Measurements from ENCODE around the gene CCDC97.
"Not testable (repeated sequence)": the region's sequence is repeated elsewhere in the genome, so short reads cannot be mapped to it uniquely, and the experiment has no call there.

The CCDC97 gene

DNA sequence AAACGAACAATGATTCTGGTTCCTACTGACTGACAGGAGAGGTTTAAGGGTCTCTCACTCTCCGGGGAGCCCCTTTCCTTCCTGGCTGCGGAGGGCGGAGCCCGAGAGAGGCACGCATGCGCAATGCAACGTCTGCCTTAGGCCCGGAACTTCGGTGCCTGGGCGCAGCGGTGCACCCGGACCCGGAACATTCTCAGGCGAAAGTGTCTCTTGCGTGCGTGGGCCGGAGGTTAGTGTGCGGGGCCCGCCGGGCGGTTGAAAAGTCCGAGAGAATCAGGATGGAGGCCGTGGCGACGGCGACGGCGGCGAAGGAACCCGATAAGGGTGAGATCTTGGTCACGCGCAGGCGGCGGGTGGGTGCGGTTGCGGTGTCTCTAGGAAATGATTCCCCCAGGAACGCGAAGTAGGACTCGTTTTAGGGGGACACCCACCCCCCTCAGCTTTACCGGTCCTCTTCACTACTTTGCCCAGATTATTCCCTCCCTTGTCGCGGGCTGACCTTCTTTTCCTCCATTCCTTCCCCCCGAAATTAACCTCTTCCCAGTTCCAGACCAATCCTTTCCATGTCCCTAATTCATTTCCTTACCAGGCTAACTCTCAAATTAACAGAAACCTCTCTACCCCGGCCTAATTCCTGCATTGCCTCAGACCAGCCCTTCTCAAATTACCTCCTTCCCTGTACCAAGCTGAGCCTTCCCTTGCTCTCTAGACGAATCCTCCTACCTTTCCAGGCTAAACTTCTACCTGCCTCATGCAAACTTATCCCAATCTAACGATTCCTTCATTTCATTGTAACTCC is at the start of gene CCDC97:
Gene CCDC97 (plus strand): TSS at position 140 of the 799 bp plus-strand sequence. CDS start 139 bp downstream, at position 279.
- peak; percentile 93 for DNase-seq

DNA sequence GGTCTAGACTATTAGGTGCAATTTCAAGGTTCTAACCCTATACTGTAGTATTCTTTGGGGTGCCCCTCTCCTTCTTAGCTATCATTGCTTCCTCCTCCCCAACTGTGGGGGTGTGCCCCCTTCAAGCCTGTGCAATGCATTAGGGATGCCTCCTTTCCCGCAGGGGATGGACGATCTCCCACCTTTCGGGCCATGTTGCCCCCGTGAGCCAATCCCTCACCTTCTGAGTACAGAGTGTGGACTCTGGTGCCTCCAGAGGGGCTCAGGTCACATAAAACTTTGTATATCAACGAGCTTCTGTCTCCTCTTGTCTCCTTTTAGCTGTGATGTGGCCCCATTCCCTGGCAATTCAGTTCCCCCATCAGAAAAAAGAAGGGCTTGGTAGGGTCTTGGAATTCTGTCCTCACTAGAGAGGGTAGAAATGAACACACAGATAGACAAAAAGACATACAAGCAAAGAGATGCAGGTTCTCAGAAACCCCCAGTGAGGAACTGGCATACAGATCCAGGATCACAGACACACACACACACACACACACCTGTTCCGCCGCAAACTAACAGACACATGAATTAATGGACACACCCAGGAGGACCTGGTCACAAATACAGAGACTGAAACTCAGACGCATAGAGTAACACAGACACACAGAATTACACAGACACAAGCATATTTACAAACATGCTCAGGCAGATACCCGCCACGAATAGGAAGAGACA is 48.3 kb upstream of the CCDC97 start:
- DNase-seq: no peak

DNA sequence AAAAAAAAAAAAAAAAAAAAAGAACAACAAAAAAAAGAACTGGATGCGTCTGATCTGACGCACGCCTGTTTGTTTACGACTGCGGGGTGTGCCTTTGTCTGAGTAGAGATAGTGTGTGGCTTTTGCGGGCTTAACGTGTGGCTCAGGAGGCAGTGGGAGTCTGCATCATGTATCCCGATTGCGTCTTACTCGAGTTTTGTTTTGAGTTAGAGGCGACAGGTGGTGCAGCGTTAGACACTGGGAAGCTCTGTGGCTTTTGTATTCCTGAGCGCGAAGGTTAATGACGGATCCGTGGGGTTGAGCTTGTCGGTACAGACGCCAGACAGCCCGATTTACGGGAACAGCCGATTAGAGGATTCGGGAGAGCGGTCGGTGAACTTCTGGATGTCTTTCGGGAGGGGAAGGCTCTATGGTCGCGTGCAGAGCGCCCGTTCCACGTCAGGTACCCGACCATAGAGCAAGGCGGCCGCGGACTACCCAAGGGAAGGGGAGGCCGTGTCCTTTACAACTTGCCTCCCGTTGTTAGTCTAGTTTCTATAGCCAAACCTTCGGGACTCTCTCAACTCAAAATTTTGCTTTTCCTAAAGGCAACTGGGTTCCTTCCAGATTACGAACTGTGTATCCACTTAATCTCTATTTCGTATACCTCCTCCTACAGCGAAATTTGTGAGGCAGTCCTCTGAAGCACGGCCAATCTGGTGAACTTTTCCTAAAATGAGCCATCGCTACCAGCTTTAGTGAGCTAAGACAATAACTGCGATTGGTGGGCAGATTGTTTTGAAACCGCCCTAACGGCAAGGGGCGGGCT is 46.7 kb upstream of the CCDC97 start:
- peak; percentile 75 for DNase-seq

DNA sequence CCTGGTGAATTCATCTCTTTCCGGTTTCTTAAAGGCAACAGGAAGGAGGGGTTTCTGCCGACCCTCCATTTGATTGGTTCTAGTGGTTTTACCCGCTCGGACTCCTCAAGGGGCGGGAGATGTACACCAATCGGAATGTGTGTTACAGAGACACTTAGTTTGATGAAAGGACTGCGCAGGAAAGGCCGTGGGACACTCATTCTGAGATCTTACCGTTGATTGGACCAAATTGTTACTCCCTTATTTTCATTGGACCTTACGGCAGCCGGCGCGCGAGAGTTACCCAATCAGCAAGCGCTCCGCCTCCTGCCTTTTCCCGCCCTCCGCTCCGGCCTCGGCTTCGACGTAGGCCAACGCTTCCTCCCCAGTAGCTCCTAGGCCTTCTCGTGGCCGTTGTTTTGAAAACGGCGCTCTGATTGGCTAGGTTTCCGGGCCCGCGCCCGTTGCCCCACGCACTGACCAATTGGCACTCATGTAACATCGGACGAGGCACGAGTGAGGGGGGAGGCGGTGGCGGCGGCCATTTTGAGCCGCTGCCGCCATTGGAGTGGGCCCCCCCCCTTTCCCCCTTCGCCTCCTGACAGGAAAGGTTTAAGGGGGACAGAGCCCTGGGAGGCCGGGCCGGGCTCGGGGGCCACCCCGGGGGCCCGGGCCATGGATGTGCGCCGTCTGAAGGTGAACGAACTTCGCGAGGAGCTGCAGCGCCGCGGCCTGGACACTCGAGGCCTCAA is 46.0 kb upstream of the CCDC97 start, which contains the start of gene HNRNPUL1:
Gene HNRNPUL1 (plus strand): TSS at position 523 of the 731 bp plus-strand sequence. CDS start 132 bp downstream, at position 655.
- DNase-seq: peak; percentile 100

DNA sequence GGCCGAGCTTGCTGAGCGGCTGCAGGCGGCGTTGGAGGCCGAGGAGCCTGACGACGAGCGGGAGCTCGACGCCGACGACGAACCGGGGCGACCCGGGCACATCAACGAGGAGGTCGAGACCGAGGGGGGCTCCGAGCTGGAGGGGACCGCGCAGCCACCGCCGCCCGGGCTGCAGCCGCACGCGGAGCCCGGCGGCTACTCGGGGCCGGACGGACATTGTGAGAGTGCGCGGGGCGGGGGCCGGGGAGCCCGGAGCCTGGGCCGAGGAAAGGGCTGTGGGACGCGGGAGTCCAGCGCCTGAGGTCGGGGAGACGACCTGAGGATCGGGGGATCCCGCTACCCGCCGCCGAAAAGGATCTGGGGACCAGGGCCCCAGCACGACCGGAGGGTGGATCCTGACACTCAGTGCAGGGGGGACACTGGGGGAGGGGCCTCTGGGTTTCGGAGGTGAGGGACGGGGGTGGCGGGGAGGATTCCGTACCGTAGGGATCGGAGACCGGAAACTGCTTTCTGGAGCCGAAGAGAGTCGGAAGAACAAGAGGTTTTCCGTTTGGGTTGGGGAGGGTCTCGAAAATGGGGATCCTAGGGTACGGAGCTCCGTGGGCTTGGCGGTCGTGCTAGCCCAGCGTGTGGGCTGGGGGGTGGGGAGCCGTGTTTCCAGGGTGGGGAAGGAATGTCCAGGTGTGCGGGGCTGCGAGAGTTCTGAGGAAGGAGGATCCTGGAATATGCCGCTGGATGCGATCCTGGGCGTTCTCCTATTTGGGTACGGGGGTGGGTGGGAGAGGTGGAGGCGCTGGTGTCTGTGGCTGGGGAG is 45.2 kb upstream of the CCDC97 start:
- peak; percentile 72 for DNase-seq

DNA sequence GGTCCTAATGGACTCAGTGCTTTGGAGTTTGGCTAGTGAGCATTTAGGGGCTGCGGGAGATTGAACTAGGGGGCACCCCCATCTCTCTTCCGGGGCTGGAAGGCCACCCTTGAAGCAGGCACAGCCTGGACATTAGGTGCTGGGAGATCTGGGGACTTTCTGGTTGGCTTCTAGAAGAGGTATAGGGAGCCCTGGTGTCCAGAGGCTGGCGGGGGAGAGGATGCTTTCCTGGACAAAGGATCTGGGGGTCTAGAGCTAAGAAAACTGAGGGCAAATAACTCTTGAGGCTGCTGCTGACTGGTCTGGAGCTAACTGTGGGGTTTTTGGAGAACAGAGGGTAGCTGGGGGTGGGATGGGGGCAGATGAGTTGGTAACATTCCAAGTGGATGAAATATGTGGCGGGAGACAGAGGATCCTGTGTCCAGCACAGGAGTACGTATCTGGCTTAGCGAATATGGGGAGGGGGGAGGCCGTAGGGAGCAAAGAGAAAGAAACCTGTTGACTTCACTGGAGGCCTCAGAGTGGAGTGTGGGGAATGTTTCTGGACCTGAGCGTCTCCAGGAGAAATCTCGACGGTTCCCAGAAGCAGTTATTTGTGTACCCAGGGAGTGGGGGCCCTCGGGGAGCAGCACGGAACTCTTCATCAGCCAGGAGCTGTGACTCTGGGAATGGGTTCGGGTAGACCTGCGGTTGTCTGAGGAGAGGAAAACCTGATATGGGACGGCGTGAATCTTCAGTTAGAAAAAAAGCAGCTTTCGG is 44.4 kb upstream of the CCDC97 start:
- peak; percentile 25 for DNase-seq

DNA sequence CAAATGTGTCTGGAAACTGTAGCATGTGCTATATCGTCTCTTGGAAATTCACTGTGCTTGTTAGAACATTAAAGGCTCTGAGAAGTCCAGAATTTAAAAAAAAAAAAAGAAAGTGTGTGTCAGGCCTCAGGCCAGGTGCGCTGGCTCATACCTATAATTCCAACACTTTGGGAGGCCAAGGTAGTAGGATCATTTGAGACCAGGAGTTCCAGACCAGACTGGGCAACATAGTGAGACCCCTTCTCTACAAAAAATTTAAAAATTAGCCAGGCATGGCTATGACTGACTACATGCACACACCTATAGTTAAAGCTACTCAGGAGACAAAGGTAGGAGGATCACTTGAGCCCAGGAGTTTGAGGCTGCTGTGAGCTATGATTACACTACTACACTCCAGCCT is 40.9 kb upstream of the CCDC97 start:
- no peak for DNase-seq

DNA sequence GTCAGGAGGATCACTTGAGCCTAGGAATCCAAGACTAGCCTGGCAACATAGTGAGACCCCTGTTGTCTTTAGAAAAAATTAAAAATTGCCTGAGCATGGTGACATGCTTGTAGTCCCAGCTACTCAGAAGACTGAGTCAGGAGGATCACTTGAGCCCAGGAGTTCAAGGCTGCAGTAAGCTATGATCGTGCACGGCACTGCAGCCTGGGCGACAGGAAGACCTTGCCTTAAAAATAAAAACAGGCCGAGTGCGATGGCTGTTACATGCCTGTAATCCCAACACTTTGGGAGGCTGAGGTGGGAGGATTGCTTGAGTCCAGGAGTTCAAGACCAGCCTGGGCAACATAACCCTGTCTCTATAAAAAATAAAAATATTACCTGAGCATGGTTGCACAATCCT is 40.4 kb upstream of the CCDC97 start:
- no peak for DNase-seq

DNA sequence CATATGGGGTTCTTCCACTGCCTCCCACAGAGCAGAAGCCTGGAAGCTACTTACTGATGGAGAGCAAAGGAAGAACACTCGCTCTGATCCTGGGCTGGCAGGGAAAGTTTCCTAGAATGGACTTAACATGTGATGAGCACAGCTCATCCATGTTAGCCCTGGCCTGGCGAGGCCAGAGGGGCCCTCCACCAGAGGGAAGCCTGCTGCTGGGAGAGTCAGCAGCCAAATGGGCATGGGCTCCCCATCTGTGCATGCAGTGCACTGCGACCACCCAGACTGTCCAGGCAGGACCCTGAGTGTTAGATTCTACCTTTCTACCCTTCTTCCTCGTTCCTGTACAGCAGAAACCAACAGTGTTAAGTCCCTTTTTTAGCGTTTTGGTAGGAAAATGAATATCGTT is 36.9 kb upstream of the CCDC97 start:
- DNase-seq: no peak

DNA sequence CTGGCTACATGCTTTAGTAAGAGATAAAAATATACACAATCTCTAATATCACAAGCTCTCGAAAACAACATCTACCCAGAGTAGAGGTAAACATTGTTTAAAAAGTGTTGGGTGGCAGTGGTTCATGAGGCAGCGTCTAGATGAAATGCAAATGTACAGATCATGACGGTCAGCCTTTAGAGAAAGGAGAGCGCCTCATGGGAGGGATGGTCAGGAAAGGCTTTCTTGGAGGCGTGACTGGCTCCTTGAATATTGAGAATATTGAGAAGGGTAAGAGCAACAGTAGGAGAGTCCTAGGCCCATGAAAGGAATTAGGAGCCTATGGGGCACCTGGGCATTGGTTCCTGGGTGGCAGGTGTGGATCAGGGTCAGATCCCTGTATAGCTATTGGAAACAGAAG is 35.2 kb upstream of the CCDC97 start:
- no peak for DNase-seq

DNA sequence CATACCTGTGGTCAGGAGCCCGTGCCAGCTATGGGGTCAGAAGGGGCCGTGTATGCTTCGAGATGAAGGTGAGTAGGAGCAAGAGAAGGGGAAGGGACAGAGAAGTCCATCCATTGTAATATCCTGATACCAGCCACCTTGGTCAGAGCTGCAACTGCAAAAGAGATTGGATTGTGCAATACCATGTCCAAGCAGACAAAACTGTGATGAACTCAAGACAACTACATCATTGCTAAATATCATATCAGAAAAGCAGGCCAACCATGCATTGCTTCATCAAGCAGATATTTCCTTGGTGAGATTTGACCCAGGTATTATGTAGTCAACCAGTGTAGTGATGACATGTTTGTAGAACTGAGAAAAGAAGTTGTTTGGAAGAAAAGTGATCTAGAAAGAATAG is 33.7 kb upstream of the CCDC97 start:
- no peak for DNase-seq

DNA sequence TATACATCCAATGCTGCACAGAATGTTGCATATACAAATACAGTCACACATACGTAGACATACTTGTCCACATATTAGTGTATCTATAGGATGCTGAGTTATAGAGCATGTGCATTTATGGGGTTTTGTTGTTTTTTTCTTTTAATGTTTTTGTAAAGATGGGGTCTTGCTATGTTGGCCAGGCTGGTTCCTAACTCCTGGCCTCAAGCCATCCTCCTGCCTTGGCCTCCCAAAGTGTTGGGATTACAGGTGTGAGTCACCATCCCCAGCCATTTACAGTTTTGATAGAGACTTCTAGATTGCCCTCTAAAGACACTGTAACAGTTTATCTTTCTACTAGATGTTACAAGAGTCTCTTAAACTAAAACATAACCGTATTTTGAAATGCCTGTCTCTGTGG is 31.5 kb upstream of the CCDC97 start:
- no peak for DNase-seq

DNA sequence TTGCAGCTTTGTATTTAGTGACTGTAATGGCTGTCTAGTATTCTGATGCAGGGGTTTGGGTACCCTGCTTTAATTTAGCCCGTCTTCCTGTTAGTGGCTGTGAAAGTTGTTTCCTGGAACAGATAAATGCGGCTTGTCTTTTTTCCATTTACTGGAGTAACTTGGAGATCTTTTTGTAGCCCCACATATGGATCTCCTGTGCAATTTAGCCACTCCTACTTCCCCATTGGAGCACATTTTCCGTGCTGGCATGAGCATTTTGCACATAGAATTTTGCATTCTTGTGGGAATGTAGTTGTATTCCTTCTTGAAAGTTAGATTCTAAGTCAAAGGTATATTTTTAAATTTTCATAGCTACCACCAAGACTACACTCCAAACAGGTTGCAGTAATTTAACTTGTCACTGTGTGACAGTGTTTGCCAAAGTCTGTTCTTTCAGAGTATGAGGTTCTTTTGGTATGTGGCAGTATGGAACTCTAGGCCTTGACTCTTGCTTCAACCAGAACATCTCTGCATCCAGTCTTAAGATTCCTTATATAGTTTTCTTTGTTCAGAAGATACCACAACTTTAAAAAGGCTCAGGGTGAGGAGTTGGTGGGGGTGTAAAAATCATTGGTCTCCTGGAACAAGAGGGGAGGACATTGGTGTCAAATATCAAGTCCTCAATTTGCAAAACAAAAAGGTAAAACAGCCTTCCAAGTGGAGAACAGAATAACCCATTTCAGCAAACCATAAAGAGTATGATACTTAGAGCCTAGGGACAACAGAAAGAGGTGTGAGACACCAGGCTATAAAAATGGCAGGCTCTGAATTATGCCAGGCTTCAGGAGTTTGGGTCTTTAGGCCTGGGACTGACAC is 21.1 kb upstream of the CCDC97 start:
- DNase-seq: no peak

DNA sequence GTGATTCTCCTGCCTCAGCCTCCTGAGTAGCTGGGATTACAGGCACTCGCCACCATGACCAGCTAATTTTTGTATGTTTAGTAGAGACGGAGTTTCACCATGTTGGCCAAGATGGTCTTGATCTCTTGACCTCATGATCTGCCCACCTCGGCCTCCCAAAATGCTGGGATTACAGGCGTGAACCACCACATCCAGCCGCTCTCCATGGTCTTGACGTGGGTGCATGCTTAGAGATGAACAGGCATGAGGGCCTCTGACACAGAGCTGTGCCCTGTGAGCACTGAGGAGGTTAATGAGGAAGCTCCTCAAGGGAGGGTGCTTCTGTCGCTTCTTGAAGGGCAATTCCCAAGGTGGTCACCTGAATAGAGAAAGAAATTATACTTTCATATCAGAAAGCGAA is 20.2 kb upstream of the CCDC97 start:
- not testable (repeated sequence) for DNase-seq

DNA sequence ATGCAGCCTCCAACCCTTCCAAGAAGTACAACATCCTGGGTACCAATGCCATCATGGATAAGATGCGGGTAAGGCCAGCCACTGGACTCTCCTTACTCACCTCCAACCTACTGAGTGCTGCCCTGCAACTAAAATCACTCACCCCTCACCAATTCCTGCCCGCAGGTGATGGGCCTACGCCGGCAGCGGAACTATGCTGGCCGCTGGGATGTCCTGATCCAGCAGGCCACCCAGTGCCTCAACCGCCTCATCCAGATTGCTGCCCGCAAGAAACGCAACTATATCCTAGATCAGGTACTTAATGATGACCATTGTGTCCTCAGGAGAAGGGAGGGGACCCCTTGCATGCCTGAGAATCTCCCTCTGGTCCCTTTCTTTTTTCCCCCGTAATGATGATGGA is 15.6 kb upstream of the CCDC97 start:
- DNase-seq: no peak

DNA sequence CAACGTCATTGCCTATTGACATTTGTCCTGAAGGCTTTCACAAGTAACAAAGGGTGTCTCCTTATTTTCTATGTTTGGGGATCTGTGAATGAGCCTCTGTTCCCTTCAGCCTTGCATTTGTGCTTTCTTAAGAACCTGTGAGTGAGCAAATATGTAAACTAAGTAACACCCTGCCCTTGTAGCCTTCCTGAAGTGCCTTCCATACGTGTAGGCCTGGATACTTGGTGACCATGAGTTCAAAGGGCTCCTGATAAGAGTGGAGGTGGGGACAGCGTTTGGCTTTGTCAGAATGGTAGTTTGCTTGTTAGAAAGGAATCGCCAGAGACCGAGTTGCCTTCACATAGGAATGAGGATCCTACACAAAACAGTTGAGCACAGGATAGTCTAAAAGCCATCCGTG is 14.5 kb upstream of the CCDC97 start:
- DNase-seq: no peak

DNA sequence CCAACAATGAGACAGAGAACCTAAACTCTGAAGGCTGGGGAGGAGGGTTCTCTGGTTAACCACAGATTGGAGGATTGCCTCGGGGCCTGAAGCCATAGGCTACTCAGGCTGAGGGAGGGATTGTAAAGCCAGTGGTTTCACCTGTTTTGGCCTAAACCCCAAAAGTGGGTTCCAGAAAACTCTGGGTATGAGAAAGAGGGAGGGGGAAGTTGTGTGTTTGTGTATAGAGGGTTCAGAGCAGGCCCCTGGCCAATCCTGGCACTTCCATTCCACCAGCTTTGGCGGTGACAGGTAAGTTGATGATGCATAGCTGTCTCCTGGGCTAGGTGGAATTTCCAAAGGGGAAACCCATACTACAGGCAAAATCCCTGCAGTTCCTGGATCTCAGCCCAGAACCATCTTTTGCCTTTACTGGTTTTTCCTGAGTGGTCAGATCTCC is 13.5 kb upstream of the CCDC97 start:
- DNase-seq: no peak

DNA sequence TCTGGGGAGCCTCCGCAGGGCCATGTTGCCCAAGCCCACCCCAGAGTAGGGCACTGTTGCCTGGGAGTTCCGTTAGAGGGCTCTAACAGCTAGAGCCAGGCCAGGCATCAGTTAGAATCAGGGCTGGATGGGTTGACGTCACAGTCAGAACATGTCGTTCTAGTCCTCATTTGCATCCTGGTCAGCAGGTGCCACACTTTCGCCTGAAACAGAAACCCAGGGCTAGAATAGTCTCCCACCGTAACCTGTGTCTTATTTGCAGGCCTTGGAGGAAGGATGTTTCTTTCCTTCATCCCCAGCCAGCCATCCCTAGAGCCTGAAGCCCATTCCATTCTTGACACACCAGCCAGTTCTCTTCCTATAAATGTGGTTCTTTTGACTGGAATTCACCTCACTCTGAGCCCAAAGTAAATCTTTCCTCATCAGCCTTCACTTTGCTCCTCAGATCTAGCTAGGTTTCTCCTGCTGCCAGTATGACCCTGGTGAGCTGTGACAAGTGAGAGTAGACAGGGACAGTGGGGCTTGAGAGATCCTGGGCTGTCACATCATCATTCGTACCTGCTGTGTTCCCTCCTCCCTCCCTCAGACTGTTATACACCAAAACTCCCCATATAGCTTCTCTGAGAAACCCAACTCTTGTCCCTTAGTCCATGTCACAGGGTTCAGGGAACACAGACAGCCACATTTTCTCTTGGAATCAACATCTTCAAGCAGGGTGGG is 12.2 kb upstream of the CCDC97 start:
- DNase-seq: no peak

DNA sequence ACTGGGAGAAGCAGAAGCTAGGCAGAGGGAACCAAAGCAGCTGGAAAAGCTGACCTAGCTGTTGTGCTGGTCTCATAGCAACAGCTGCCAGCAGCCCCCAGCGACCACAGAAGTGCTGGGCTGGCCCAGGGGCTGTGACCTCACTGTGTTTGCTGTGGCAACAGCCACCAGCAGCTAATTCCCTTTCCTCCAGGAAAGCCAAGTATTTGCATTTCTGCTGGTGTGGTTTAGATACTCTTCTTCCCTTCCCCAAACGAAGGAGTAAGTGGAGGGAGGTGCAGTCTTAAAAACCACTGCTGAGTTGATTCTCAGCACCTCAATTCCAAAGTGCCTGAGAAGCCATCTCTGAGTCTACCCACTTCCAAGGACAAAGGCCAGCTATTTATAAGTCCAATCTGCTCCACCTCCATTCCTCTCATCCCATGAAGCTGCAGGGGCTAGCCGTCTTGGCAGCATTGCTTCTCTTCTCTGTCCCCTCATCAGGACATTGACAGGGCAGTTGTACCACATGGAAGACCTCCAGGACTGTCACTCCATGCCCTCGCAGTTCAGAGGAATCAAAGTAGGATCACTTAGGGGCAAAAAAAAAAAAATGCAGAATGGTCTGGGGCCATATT is 11.5 kb upstream of the CCDC97 start:
- DNase-seq: peak; percentile 95
